Activated B cell treated with CpG ODN at 0.5 μM for 24 hours (primary cell): ENCODE data around the gene RELT. TPM values are rescaled to one million over a fixed set of nuclear protein-coding genes. Genes with fewer than 3 reads are reported as not detected.

Experiments used
- ATAC-seq: fragments of 200-7000 bp; cut with Tn5 transposase; one replicate; pipeline ENCODE4 v1.10.0; 2021; ENCODE audit warnings: low read depth, mild to moderate bottlenecking, moderate library complexity
- CTCF ChIA-PET: fragments of 350-600 bp; sonication (Branson Sonifier 250); formaldehyde crosslinking; loops from one replicate; lab custom pipeline; 2021; ENCODE audit warnings: antibody characterized with exemption; lab: Charles Lee
- POLR2A ChIA-PET: fragments of 350-600 bp; sonication (Branson Sonifier 250); formaldehyde crosslinking; loops from one replicate; lab custom pipeline; 2021; ENCODE audit warnings: antibody characterized with exemption; lab: Charles Lee
- DNase-seq: peaks from one replicate; pipeline ENCODE4 v3.0.0; 2022
- H3K27ac Mint-ChIP-seq: one replicate; pipeline ENCODE4 v1.8.0; 2020; ENCODE audit warnings: mixed read lengths
- H3K27me3 Mint-ChIP-seq: one replicate; pipeline ENCODE4 v1.8.0; 2021; ENCODE audit warnings: mixed read lengths
- H3K36me3 Mint-ChIP-seq: one replicate; pipeline ENCODE4 v1.8.0; 2021; ENCODE audit warnings: low read depth, mixed read lengths
- H3K4me1 Mint-ChIP-seq: one replicate; pipeline ENCODE4 v1.8.0; 2021; ENCODE audit warnings: mixed read lengths
- H3K4me3 Mint-ChIP-seq: one replicate; pipeline ENCODE4 v1.8.0; 2020; ENCODE audit warnings: mild to moderate bottlenecking, mixed read lengths
- H3K9me3 Mint-ChIP-seq: one replicate; pipeline ENCODE4 v1.8.0; 2020; ENCODE audit warnings: mixed read lengths
- intact Hi-C: fragments of 100-400 bp; cut with micrococcal nuclease; formaldehyde crosslinking; loops from one replicate; pipeline ENCODE4 v1.15.1; 2024
- total RNA-seq: library from RNA; stranded (reverse); gene quantifications from 2 replicates; pipeline ENCODE4 v1.2.3, GENCODE V29; 2022
- TF ChIP-seq, protein P1 (sequence below): fragments of 200-600 bp; IDR thresholded peaks from one replicate; pipeline ENCODE4 v1.8.0; 2022; ENCODE audit warnings: antibody characterized with exemption, mild to moderate bottlenecking

Gene RELT
- total RNA-seq, 1 donor from 2014 or later: 90.1 TPM

DNA sequence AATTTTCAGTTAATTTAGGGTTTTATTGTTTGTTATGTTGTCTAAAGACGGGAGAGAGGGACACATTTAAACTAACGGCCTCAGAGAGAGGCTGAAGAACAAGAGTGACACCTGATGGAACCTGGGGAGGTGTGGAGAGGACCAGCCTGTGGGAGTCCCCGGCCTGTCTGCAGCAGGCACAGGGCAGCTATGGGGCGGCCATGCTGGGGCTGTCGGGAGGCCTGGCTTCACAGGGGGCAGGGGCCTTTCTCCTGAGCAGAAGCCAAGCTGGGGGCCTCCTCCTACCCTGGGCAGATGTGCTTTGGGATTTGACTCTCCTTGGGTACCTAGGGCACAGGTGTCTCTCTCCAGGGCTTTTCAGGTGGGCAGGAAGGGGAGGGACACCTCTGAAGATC, 21.9 kb downstream of the RELT start:
- DNase-seq (no peak), ATAC-seq (no peak)
- peaks cover 8% of the 10 kb centered on the region for H3K4me1 Mint-ChIP-seq
- POLR2A ChIA-PET: no interaction called here
- no peaks in the 10 kb centered on the region for H3K27me3 Mint-ChIP-seq
- H3K36me3 Mint-ChIP-seq: peaks cover 61% of the 10 kb centered on the region
- intact Hi-C loops: no loop called here
- no peaks in the 10 kb centered on the region for H3K9me3 Mint-ChIP-seq
- H3K27ac Mint-ChIP-seq: peak overlapping the region; percentile 41
- H3K4me3 Mint-ChIP-seq: no peak overlapping the region
- CTCF ChIA-PET: interaction anchor here (1.1 to 9.2 kb wide), 3 partner anchors 10 to 63 kb away, joined by 3 to 66 read pairs (median 3); no protein-coding TSS in a partner anchor
- TF ChIP-seq, protein P1, sequence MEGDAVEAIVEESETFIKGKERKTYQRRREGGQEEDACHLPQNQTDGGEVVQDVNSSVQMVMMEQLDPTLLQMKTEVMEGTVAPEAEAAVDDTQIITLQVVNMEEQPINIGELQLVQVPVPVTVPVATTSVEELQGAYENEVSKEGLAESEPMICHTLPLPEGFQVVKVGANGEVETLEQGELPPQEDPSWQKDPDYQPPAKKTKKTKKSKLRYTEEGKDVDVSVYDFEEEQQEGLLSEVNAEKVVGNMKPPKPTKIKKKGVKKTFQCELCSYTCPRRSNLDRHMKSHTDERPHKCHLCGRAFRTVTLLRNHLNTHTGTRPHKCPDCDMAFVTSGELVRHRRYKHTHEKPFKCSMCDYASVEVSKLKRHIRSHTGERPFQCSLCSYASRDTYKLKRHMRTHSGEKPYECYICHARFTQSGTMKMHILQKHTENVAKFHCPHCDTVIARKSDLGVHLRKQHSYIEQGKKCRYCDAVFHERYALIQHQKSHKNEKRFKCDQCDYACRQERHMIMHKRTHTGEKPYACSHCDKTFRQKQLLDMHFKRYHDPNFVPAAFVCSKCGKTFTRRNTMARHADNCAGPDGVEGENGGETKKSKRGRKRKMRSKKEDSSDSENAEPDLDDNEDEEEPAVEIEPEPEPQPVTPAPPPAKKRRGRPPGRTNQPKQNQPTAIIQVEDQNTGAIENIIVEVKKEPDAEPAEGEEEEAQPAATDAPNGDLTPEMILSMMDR: no peak

DNA sequence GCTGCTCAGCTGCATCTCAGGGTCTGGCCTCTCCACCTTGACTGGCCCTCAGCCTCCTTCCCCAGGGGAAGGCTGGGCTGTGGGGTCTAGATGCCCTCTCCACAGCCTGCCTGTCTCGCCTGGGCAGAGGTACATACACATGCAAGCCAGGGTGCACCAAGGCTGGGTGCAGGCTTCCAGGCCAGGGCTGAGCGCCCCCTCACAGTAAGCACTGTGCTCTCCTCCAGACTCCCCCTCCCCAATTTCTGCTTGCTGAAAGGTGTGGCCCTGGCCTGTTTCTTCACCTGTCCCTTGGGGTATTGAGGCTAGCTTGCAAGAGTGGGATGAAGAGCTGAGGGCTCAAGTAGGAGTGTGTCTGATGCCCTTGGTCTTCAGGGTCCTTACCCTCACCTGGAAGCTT, 22.5 kb downstream of the RELT start:
- Mint-ChIP-seq H3K27ac (peak overlapping the region; percentile 74), H3K36me3 (peaks cover 55% of the 10 kb centered on the region)

DNA sequence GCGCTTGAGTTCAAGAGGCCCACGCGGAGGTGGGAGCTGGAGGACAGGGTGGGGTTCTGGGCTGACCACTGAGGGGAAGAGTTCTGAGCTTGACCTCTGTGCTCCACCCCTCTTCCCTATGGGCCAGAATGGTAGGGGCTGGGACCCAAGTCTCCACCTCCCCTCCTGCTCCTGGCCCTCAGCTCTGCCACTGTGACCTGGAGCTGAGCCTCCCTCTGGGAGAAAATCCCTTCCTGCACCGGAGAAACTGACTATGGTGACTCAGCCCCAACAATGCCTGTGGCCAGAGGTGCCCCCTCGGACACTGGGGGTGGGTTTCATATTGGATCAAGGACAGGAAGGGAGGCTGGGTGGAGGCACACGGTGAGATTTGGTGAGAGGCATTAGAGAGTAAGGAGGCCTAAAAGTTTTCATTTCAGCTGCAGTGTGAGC, 23.0 kb downstream of the RELT start:
- no peaks in the 10 kb centered on the region for H3K9me3 Mint-ChIP-seq
- TF ChIP-seq, protein P1: no peak
- H3K27me3 Mint-ChIP-seq: no peaks in the 10 kb centered on the region
- H3K4me1 Mint-ChIP-seq: peaks cover 4% of the 10 kb centered on the region
- H3K4me3 Mint-ChIP-seq: no peak overlapping the region
- POLR2A ChIA-PET: interaction anchor here (1.0 to 1.7 kb wide), 4 partner anchors 9 to 16 kb away, joined by 3 to 8 read pairs (median 4); no protein-coding TSS in a partner anchor
- CTCF ChIA-PET: interaction anchor here (1.2 to 9.2 kb wide), 2 partner anchors 49 to 263 kb away, joined by 4 to 66 read pairs; no protein-coding TSS in a partner anchor
- no peak for DNase-seq
- intact Hi-C loops: no loop called here
- ATAC-seq: no peak
- peak overlapping the region; percentile 74 for H3K27ac Mint-ChIP-seq
- peaks cover 52% of the 10 kb centered on the region for H3K36me3 Mint-ChIP-seq

More for the DNA sequence above, 22.5 kb downstream of the RELT start:
- no peaks in the 10 kb centered on the region for H3K9me3 Mint-ChIP-seq
- intact Hi-C loops: no loop called here
- TF ChIP-seq, protein P1: no peak
- POLR2A ChIA-PET: interaction anchor here (1.0 to 1.7 kb wide), 3 partner anchors 9 to 15 kb away, joined by 3 to 8 read pairs (median 6); no protein-coding TSS in a partner anchor
- H3K4me3 Mint-ChIP-seq: no peak overlapping the region
- DNase-seq: no peak
- no peak for ATAC-seq
- peaks cover 4% of the 10 kb centered on the region for H3K4me1 Mint-ChIP-seq
- CTCF ChIA-PET: interaction anchor here (9.2 kb wide), 1 partner anchor 48 kb away, joined by 66 read pairs; no protein-coding TSS in a partner anchor
- H3K27me3 Mint-ChIP-seq: no peaks in the 10 kb centered on the region

DNA sequence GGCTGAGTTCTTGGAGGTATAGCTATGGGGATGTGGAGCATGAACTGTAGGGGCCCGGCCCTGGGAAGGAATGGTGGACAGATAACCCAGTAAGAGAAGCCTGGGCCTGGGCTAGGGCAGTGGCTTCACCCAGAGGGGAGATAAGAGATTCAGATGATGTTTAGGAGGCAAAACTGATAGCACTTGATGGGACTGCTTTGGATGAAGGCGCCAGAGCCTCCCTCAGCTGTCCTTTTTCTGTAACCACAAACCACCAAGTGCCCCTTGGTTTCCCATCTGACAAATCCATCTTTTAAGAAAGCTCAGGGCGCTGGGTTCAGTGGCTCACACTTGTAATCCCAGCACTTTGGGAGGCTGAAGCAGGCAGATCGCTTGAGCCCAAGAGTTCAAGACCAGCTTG, 23.4 kb downstream of the RELT start:
- ATAC-seq: no peak
- peaks cover 47% of the 10 kb centered on the region for H3K36me3 Mint-ChIP-seq
- H3K27me3 Mint-ChIP-seq: no peaks in the 10 kb centered on the region
- no peak overlapping the region for H3K4me3 Mint-ChIP-seq
- H3K9me3 Mint-ChIP-seq: no peaks in the 10 kb centered on the region
- H3K27ac Mint-ChIP-seq: peak overlapping the region; percentile 74
- ChIA-PET POLR2A (interaction anchor here (1.0 to 1.7 kb wide), 4 partner anchors 8 to 16 kb away, joined by 3 to 8 read pairs (median 4); no protein-coding TSS in a partner anchor), CTCF (interaction anchor here (1.2 to 9.2 kb wide), 2 partner anchors 49 to 263 kb away, joined by 4 to 66 read pairs; no protein-coding TSS in a partner anchor)
- TF ChIP-seq, protein P1: no peak
- no peak for DNase-seq
- peaks cover 4% of the 10 kb centered on the region for H3K4me1 Mint-ChIP-seq
- intact Hi-C loops: no loop called here

DNA sequence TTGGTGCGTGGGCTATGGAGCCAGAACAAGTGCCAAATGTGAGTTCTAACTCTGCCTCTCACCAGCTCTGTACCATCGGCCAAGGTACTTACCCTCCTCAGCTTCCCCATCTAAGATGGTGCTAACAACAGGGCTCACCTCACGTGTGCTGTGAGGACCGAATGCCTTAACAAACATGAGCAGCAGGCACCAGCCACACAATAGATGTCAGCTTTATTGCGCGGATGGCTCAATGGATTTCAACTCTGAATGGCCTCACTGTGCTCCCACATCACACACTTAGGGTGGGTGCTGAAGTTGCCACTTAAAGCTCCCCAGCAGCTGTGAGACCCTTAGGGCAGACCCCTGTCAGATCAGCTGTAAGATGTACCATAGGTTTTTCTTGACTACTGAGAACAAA, 24.1 kb downstream of the RELT start:
- CTCF ChIA-PET: interaction anchor here (1.2 to 9.2 kb wide), 2 partner anchors 50 to 262 kb away, joined by 4 to 66 read pairs; no protein-coding TSS in a partner anchor
- H3K27me3 Mint-ChIP-seq: no peaks in the 10 kb centered on the region
- H3K36me3 Mint-ChIP-seq: peaks cover 45% of the 10 kb centered on the region
- POLR2A ChIA-PET: interaction anchor here (1.4 to 1.7 kb wide), 2 partner anchors 8 to 10 kb away, joined by 3 to 8 read pairs; no protein-coding TSS in a partner anchor
- DNase-seq (no peak), ATAC-seq (no peak)
- intact Hi-C loops: no loop called here
- TF ChIP-seq, protein P1: no peak
- H3K9me3 Mint-ChIP-seq: no peaks in the 10 kb centered on the region
- no peak overlapping the region for H3K4me3 Mint-ChIP-seq
- peaks cover 4% of the 10 kb centered on the region for H3K4me1 Mint-ChIP-seq
- H3K27ac Mint-ChIP-seq: peak overlapping the region; percentile 57
